ENCODE results near the gene LCE1E. TPM values are rescaled to one million over a fixed set of nuclear protein-coding genes. Genes with fewer than 3 reads are reported as not detected.

LCE1E gene
- total RNA-seq, 2 donors from 2014 or later, result not detected

DNA sequence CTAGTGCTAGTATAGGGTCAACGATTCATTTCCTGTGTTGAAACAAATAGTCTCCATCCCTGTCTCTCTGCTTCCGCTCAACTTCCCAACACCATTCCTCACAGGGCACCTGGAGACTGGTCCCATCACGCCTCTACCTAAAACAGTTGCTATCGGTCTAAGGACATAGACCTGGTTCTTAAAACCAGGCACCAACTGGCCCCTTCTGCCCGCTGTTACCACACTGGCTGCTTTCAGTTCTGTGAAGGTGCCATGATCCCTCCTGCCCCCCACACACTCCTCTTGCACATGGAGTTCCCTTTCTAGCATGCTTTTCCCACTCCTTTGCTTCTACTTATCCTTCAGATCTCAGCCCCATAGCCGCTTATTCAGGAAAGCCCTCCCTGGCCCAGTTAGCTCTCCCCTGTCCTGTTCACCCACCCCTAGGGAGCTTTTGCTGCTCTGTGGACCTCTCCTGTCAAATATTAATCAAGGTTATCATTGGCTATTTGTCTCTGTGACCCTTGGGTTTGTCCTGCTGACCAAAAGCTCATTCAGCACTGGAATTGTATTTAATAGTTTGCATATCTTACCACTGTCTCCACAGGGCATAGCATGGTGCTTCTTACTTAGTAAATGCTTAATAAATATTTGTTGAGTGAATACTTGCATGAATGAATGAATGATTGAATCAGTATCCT, 40.2 kb upstream of the LCE1E start:
- Mint-ChIP-seq H3K36me3 (ENCODE audit: low read depth) (no peaks in the 10 kb centered on the region), H3K4me1 (no peaks in the 10 kb centered on the region), H3K27me3 (ENCODE audit: insufficient read depth) (no peaks in the 10 kb centered on the region), H3K27ac (no peak overlapping the region), H3K9me3 (peaks cover 93% of the 10 kb centered on the region), H3K4me3 (no peak overlapping the region)
- no peak for DNase-seq
- H3K9me3 ChIP-seq (ENCODE audit: control insufficient read depth, low read length), result peaks cover 84% of the 10 kb centered on the region
- H3K27me3 ChIP-seq (ENCODE audit: control insufficient read depth, insufficient read depth, low read length, poor library complexity, severe bottlenecking), result no peaks in the 10 kb centered on the region
- H3K27ac ChIP-seq (ENCODE audit: low read depth, low read length), result no peak overlapping the region
- H3K4me3 ChIP-seq (ENCODE audit: low read length), result no peak overlapping the region
- H3K36me3 ChIP-seq (ENCODE audit: control insufficient read depth, insufficient read depth, low read length), result no peaks in the 10 kb centered on the region
- no peaks in the 10 kb centered on the region for H3K4me1 ChIP-seq (ENCODE audit: control insufficient read depth, insufficient read depth, low read length)
- 73 to 84% methylated on average over 6 of the region's 6 CpGs for WGBS, 2 experiments (ENCODE audit: insufficient coverage in 1 of 2, insufficient read length in 1 of 2)
- TF ChIP-seq, protein P1, sequence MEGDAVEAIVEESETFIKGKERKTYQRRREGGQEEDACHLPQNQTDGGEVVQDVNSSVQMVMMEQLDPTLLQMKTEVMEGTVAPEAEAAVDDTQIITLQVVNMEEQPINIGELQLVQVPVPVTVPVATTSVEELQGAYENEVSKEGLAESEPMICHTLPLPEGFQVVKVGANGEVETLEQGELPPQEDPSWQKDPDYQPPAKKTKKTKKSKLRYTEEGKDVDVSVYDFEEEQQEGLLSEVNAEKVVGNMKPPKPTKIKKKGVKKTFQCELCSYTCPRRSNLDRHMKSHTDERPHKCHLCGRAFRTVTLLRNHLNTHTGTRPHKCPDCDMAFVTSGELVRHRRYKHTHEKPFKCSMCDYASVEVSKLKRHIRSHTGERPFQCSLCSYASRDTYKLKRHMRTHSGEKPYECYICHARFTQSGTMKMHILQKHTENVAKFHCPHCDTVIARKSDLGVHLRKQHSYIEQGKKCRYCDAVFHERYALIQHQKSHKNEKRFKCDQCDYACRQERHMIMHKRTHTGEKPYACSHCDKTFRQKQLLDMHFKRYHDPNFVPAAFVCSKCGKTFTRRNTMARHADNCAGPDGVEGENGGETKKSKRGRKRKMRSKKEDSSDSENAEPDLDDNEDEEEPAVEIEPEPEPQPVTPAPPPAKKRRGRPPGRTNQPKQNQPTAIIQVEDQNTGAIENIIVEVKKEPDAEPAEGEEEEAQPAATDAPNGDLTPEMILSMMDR (conservative IDR thresholded peaks at IDR 0.05), result no peak
- H3K9ac ChIP-seq (ENCODE audit: extremely low read depth, low read length, poor library complexity, severe bottlenecking), result no peak overlapping the region

DNA sequence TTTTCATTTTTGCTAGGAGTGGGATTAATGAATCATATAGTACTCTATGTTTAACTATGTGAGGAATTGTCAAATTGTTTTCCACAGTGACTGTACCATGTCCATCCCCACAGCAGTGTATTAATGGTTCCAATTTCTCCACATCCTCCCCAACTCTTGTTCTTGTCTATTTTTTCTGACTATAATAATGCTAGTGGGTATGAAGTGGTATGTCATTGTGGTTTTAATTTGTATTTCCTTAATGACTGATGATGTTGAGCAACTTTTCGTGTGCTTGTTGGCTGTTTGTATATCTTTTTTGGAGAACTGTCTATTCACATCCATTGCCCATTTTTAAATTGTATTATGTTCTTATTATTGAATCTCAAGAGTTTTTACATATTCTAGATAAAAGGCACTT, 38.2 kb upstream of the LCE1E start:
- Histone ChIP-seq H3K4me3 (ENCODE audit: low read length) (no peak overlapping the region), H3K36me3 (ENCODE audit: control insufficient read depth, insufficient read depth, low read length) (no peaks in the 10 kb centered on the region), H3K27me3 (ENCODE audit: control insufficient read depth, insufficient read depth, low read length, poor library complexity, severe bottlenecking) (no peaks in the 10 kb centered on the region), H3K27ac (ENCODE audit: low read depth, low read length) (no peak overlapping the region), H3K9ac (ENCODE audit: extremely low read depth, low read length, poor library complexity, severe bottlenecking) (no peak overlapping the region), H3K4me1 (ENCODE audit: control insufficient read depth, insufficient read depth, low read length) (no peaks in the 10 kb centered on the region), H3K9me3 (ENCODE audit: control insufficient read depth, low read length) (peaks cover 80% of the 10 kb centered on the region)
- H3K4me3 Mint-ChIP-seq, result no peak overlapping the region
- no peaks in the 10 kb centered on the region for H3K4me1 Mint-ChIP-seq
- H3K36me3 Mint-ChIP-seq (ENCODE audit: low read depth), result no peaks in the 10 kb centered on the region
- 50% methylated on average over 1 of the region's 1 CpG; no CpG with 5 or more reads in 1 of the 2 experiments for WGBS, 2 experiments (ENCODE audit: insufficient coverage in 1 of 2, insufficient read length in 1 of 2)
- no peak overlapping the region for H3K27ac Mint-ChIP-seq
- H3K27me3 Mint-ChIP-seq (ENCODE audit: insufficient read depth), result no peaks in the 10 kb centered on the region
- TF ChIP-seq, protein P1 (conservative IDR thresholded peaks at IDR 0.05), result no peak
- DNase-seq, result no peak
- H3K9me3 Mint-ChIP-seq, result peaks cover 87% of the 10 kb centered on the region

DNA sequence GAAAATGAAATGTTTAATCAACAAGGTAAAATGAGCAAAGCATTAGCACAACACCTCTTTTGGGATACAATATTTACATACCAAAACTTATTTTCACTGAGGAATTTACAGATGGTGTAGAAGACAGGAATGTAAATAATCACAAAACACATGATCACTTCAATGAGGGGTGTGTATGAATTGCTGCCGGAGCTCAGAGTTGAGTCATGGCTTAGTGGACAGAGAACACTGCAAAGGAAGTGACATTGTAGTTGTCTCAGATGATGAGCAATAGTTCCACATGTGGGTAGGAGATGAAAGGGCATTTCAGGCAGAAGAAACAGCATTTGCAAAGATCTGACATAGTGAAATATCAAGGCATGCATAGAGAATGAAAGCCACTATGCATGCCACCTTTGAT, 33.8 kb upstream of the LCE1E start:
- no peak overlapping the region for H3K9ac ChIP-seq (ENCODE audit: extremely low read depth, low read length, poor library complexity, severe bottlenecking)
- H3K36me3 Mint-ChIP-seq (ENCODE audit: low read depth), result no peaks in the 10 kb centered on the region
- H3K4me3 Mint-ChIP-seq, result no peak overlapping the region
- no peaks in the 10 kb centered on the region for H3K36me3 ChIP-seq (ENCODE audit: control insufficient read depth, insufficient read depth, low read length)
- H3K27ac Mint-ChIP-seq, result no peak overlapping the region
- no peaks in the 10 kb centered on the region for H3K4me1 Mint-ChIP-seq
- no peaks in the 10 kb centered on the region for H3K27me3 Mint-ChIP-seq (ENCODE audit: insufficient read depth)
- no peak for DNase-seq
- WGBS, 2 experiments (ENCODE audit: insufficient coverage in 1 of 2, insufficient read length in 1 of 2), result 83% methylated on average over 1 of the region's 1 CpG; no CpG with 5 or more reads in 1 of the 2 experiments
- H3K27ac ChIP-seq (ENCODE audit: low read depth, low read length), result no peak overlapping the region
- H3K9me3 Mint-ChIP-seq, result peaks cover 82% of the 10 kb centered on the region
- TF ChIP-seq, protein P1 (conservative IDR thresholded peaks at IDR 0.05), result no peak
- H3K4me1 ChIP-seq (ENCODE audit: control insufficient read depth, insufficient read depth, low read length), result no peaks in the 10 kb centered on the region
- no peaks in the 10 kb centered on the region for H3K27me3 ChIP-seq (ENCODE audit: control insufficient read depth, insufficient read depth, low read length, poor library complexity, severe bottlenecking)
- peaks cover 73% of the 10 kb centered on the region for H3K9me3 ChIP-seq (ENCODE audit: control insufficient read depth, low read length)
- H3K4me3 ChIP-seq (ENCODE audit: low read length), result no peak overlapping the region

All from endodermal cell (in vitro differentiated cells).